T1000 (cell line): Measurements from ENCODE around the gene DLG1.

ENCODE experiments used
- DNase-seq: peaks from one replicate; lab custom pipeline; 2025; ENCODE audit warnings: mixed read lengths; lab: John Stamatoyannopoulos, UW

Gene DLG1

DNA sequence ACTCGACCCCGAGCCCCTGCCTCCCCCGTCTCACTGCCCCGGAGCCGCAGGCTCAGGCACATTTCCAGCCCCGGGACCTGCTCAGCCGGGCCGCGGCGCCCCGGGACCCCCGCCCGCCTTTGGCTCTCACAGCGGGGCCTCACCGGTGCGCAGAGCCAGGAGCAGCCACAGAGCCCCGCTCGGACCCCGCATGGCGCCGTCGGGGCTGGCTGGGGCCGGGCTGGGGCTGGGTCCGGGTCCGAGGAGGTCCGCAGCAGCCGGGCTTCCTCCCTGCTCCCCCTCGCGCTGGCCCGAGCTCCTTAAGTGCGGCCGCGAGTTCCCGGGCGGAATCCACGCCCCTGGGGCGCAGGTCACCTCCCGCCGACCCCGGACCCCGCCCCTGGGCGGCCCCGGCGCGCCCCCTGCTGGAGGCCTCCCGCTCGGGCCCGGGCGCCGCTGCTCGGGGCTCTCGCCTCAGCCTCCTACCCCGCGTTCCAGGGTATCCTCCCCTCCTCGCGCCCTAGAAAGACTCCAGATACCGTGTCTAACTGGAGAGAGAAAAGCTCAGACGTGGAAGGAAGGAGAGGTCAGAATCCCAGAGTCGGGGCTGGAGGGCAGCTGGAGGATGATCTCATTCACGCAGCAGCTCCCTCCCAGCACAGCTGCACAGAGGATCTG, 268.8 kb downstream of the DLG1 start, which contains the start of gene MELTF:
MELTF (minus strand) TSS at position 307 of the 657 bp plus-strand sequence; CDS start at position 192, 115 bp downstream.
- DNase-seq, result peak; percentile 52

GRCh38 chr3:197028728-197029510, 269.5 kb downstream of the DLG1 start:
- no peak for DNase-seq

DNA sequence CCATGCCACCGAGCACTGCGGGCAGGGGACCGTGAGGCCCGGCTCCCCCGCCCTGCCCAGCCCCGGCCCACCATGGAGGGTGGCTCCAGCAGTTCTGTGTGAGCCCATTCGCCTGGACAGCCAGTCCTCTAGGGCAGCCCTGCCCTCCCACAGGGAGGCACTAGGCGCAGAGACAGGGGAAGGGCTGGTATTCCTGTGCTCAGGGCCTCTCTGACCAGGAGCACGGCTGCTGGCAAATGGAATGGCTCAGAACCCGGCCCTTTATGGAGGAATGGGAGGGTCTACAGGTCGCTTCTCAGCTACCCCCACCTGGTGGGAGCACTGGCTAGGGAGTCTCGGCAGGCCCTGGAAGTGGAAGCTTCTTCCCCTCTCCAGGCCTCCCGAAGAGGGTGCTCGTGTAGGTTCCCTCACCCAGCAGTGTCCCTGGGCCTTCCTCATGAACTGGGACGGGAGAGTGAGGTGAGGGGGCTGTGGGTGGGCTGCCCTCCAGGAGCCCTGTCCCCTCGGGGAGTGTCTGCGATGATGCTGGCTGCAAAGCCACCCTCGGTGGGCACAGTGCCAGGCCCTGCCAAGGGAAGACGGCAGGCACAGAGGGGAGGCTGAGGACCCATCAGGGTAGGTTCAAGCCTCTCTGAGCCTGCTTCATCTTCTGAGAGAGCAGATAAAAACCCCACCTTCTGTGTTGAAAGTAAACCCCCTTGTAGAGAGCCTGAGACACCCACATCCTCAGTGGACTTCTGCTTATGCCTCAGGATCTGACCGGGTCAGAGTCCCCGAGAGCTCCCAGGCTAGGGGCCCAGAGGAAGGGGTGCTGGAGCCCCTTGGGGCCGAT, 270.3 kb downstream of the DLG1 start:
- DNase-seq, result no peak

DNA sequence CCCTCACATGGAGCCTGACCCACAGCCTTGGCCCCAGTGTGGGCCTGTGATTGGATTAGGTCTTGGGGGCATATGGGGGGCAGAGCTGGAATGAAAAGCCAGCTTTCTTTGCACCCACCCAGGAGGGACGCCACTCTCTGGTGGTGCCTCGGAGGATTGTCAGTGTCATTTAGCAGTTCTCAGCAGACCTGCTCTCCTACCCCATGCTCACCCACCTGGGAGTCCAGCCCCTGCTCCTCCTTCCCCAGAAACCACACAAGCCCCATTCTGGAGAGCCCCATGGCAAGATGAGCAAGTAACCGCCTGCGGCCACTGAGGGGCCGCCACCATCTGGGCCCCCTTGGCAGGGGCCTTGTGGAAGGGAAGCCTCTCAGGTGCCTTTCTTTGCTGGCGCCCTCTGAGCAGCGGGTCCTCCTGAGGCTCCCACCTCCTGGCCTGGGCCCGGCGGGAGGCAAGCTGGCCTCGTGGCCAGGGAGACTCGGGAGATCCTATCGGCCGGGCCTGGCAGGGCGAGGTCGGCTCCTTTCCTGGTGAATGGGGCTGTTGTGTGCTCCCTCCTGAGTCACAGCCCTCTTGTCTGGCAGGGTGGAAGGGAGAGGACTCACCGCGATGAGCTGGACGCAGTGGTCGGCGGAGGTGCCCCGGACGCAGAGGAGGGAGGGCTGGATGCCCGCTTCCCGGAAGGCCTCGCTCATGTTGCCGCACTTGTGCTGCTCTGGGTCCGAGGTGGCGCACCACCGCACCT, 271.1 kb downstream of the DLG1 start:
- no peak for DNase-seq

DNA sequence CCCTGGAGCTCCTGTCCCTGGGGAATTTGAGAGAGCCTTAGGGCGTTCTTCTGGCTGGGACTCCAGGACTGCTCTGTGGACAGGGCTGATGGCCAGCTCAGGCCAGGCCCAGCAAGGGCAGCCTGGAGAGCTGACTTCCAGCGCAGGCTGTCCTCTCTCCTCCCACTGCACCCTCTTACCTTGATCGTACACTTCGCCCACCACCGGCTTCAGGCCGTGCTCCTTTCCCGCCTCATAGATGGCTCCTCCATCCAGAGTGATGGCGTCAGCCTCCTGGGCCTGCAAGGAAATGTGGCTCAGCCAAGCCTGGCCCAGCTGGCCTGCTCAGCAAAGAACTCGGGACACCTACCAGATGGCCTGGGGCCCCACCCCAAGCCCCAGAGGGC, 271.9 kb downstream of the DLG1 start:
- no peak for DNase-seq

GRCh38 chr3:197025736-197026480, 272.5 kb downstream of the DLG1 start:
- DNase-seq, result no peak

DNA sequence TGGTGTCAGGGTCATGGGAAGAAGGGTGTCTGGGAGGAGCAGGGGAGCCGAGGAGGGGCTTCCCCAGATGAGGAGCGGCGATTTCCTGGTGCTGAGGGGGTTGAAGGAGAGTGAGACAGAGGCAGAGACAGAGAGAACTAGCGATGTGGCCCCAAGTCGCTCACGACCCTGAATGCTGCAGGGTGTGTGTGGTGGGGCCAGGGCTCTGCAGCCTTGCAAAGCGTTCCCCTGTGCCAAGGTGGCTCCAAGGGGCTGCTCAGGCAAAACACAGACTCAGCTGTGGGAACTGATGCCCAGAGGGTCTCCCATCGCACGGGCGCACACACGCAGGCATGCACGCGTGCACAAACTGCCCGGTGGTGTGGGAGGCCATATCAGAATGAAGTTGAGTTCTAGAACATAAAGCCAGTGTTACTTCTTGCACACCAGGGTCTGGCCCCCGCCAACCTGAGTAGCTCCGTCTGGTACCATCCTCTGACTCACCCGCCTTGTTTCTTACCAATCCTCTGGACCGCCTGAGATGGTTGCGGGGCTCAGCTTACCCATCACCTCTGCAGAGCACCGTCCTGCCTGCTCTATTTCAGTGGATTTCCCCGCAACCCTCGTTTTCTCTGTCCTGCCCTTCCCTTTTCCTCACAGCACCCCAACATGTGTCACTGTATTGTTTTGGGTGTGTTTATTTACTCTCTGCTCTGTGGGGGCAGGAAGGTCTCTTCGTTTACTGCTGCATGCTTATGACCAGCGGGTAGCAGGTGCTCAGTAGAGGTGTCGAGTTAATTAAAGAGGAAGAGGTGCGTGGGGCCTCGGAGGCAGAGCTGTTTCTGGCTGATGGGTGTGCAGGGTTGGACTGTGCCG, 273.3 kb downstream of the DLG1 start:
- no peak for DNase-seq

GRCh38 chr3:197023998-197024651, 274.3 kb downstream of the DLG1 start:
- DNase-seq, result no peak

GRCh38 chr3:197023241-197023997, 275.0 kb downstream of the DLG1 start:
- no peak for DNase-seq

GRCh38 chr3:197022405-197023231, 275.8 kb downstream of the DLG1 start:
- DNase-seq, result no peak

GRCh38 chr3:197021729-197022404, 276.5 kb downstream of the DLG1 start:
- DNase-seq, result no peak

DNA sequence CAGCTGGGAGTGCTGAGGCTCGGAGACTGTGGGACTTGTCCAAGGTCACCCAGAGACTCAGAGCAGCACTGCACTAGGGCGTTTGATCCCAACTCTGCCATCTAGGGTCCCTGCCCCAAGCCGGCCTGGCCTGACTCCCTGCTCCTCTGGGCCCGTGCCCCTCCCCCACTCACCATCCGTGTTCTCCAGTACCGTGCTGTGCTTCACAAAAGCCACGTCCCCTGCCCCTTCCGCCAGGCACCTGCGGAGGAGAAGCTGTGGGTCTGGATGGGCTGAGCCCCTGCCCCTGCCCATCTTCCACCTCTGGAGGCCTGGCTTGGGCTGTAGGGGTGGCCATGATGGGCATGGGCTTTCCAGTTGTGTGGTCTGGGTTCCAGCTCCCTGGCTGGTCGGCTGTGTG, 277.2 kb downstream of the DLG1 start:
- no peak for DNase-seq

GRCh38 chr3:197019535-197019934, 278.9 kb downstream of the DLG1 start:
- no peak for DNase-seq

GRCh38 chr3:197019021-197019420, 279.4 kb downstream of the DLG1 start:
- no peak for DNase-seq

DNA sequence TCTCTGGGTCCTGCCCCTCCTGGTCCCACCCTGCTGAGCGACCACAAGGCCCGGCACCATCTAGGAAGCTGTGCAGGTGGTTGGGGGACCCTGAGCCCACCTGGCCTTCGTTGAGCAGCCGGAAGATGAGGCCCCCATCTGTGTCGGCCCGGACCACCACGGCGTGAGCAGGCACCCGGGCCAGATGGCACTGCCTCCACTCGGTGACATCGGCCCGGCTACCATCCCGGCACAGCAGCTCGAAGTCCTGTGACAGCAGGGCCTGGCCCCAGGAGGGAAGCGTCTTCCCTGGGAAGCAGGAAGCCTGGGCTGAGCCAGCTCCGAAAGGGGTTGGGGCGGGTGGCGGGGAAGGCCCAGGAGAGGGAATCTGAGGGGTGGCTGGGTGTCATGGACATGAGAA, 281.4 kb downstream of the DLG1 start:
- DNase-seq, result no peak

- DNase-seq, result no peak
Observed at GRCh38 chr3:197015790-197016736, 282.3 kb downstream of the DLG1 start.
